HepG2 (cell line): ENCODE data around the gene FADD. TPM values are rescaled to one million over a fixed set of nuclear protein-coding genes. Genes with fewer than 3 reads are reported as not detected.
A peak's percentile ranks its signal among the peaks of the same experiment; 100 is the strongest.

Experiments used
- HDAC2 ChIP-seq: sonication (generic); formaldehyde crosslinking; IDR thresholded peaks from 2 replicates; pipeline ENCODE4 v1.4.0; 2020; ENCODE audit warnings: missing genetic modification reagents
- MIXL1 ChIP-seq: IDR thresholded peaks from 2 replicates; pipeline ENCODE4 v1.6.1; 2016
- PPARG ChIP-seq: conservative IDR thresholded peaks from 2 replicates; pipeline ENCODE4 v1.6.1; 2016; ENCODE audit warnings: missing biosample characterization, missing genetic modification reagents
- RFX5 ChIP-seq: IDR thresholded peaks from 2 replicates; pipeline ENCODE4 v1.6.1; 2011; ENCODE audit warnings: low read depth, low read length, improper control_type of control experiment
- ZNF12 ChIP-seq: sonication (generic); formaldehyde crosslinking; IDR thresholded peaks from 2 replicates; pipeline ENCODE4 v1.5.0; 2020; ENCODE audit warnings: missing genetic modification reagents
- polyA plus RNA-seq, 8 experiments: library from polyadenylated mRNA; depleted of rRNA in 3 of 8; stranded (reverse) in 7 of 8; unstranded in 1 of 8; fragments of >200 nt; fragmentation: Illumina TruSeq in 4 of 8; extraction: Trizol in 4 of 8; gene quantifications; 2 replicates each; pipeline versions ENCODE4 v1.2.1 to v1.2.3, GENCODE V29; 2011 to 2016; ENCODE audit warnings: low read depth in 4 of 8, missing spikeins in 1 of 8, mixed read lengths in 1 of 8; ENCODE audit not compliant: insufficient read depth in 1 of 8
- total RNA-seq, 5 experiments: library from RNA; depleted of rRNA; stranded (reverse); fragments of >200 nt; fragmentation: Illumina TruSeq; extraction: Trizol; gene quantifications; 2 replicates each; pipeline ENCODE4 v1.2.3, GENCODE V29; 2016; ENCODE audit warnings: low read depth in 1 of 5
- TF ChIP-seq, protein P1 (sequence below): sonication (generic); formaldehyde crosslinking; IDR thresholded peaks from 2 replicates; pipeline ENCODE4 v1.4.0; 2020; ENCODE audit warnings: low read depth, missing genetic modification reagents
- TF ChIP-seq, protein P2 (sequence below): sonication (generic); formaldehyde crosslinking; IDR thresholded peaks from 2 replicates; pipeline ENCODE4 v1.5.0; 2020; ENCODE audit warnings: mild to moderate bottlenecking, missing genetic modification reagents
- TF ChIP-seq, protein P3 (sequence below): sonication (generic); formaldehyde crosslinking; IDR thresholded peaks from 2 replicates; pipeline ENCODE4 v1.4.0; 2020; ENCODE audit warnings: mild to moderate bottlenecking, missing genetic modification reagents
- TF ChIP-seq, protein P4 (sequence below): sonication (generic); formaldehyde crosslinking; IDR thresholded peaks from 2 replicates; pipeline ENCODE4 v1.5.1; 2020; ENCODE audit warnings: missing genetic modification reagents, mild to moderate bottlenecking, borderline replicate concordance

Gene FADD
- total and polyA plus RNA-seq, 2 of the 13 experiments (the other 11 are each of a cell fraction or from before 2014, with no cell fraction given), result 14.2 to 22.2 TPM

DNA sequence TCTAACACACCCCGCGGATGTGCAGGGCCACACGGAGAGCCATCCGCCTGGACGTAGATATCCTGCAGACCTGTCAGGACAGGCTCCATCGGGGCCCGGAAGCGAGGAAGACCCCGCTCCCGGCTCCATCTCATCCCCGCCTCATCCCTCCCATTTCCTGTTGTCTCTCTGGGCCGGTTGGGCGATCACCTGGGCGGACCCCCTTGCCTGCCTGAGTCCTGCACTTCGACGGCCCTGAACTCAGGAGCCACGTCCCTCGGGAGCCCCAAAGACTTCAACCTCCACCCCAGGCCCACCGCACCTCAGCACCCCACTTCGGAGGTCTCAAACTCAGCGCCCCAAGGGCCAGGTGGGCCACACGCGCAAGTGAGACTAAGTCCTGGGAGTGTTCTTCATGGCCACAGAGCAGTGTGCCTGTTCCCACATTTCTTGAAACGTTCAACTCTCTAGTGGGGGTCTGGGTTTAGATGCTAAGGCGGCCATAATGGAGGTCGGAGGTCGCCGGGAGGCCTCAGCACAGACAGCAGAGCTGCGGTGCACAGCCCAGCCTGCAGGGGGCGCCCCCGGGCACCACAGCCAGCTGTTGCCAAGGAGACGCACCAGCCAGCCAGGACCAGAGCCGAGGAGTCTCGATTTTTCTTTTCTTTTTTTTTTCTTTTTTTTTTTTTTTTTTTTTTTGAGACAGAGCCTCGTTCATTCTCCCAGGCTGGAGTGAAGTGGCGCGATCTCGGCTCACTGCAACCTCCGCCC, 26.0 kb upstream of the FADD start (continued):
- TF ChIP-seq, protein P1, sequence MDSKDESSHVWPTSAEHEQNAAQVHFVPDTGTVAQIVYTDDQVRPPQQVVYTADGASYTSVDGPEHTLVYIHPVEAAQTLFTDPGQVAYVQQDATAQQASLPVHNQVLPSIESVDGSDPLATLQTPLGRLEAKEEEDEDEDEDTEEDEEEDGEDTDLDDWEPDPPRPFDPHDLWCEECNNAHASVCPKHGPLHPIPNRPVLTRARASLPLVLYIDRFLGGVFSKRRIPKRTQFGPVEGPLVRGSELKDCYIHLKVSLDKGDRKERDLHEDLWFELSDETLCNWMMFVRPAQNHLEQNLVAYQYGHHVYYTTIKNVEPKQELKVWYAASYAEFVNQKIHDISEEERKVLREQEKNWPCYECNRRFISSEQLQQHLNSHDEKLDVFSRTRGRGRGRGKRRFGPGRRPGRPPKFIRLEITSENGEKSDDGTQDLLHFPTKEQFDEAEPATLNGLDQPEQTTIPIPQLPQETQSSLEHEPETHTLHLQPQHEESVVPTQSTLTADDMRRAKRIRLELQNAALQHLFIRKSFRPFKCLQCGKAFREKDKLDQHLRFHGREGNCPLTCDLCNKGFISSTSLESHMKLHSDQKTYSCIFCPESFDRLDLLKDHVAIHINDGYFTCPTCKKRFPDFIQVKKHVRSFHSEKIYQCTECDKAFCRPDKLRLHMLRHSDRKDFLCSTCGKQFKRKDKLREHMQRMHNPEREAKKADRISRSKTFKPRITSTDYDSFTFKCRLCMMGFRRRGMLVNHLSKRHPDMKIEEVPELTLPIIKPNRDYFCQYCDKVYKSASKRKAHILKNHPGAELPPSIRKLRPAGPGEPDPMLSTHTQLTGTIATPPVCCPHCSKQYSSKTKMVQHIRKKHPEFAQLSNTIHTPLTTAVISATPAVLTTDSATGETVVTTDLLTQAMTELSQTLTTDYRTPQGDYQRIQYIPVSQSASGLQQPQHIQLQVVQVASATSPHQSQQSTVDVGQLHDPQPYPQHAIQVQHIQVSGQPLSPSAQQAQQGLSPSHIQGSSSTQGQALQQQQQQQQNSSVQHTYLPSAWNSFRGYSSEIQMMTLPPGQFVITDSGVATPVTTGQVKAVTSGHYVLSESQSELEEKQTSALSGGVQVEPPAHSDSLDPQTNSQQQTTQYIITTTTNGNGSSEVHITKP (CRISPR knock-in tag), result no peak
- no peak for TF ChIP-seq HDAC2 (CRISPR knock-in tag)
- TF ChIP-seq MIXL1, result no peak
- no peak for TF ChIP-seq ZNF12 (CRISPR knock-in tag)
- TF ChIP-seq, protein P2, sequence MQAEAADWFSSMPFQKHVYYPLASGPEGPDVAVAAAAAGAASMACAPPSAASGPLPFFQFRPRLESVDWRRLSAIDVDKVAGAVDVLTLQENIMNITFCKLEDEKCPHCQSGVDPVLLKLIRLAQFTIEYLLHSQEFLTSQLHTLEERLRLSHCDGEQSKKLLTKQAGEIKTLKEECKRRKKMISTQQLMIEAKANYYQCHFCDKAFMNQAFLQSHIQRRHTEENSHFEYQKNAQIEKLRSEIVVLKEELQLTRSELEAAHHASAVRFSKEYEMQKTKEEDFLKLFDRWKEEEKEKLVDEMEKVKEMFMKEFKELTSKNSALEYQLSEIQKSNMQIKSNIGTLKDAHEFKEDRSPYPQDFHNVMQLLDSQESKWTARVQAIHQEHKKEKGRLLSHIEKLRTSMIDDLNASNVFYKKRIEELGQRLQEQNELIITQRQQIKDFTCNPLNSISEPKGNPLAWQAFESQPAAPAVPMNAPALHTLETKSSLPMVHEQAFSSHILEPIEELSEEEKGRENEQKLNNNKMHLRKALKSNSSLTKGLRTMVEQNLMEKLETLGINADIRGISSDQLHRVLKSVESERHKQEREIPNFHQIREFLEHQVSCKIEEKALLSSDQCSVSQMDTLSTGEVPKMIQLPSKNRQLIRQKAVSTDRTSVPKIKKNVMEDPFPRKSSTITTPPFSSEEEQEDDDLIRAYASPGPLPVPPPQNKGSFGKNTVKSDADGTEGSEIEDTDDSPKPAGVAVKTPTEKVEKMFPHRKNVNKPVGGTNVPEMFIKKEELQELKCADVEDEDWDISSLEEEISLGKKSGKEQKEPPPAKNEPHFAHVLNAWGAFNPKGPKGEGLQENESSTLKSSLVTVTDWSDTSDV (CRISPR knock-in tag), result no peak
- peak; percentile 67; the same call in 1 of the 2 replicates for TF ChIP-seq PPARG (CRISPR knock-in tag)
- TF ChIP-seq, protein P3, sequence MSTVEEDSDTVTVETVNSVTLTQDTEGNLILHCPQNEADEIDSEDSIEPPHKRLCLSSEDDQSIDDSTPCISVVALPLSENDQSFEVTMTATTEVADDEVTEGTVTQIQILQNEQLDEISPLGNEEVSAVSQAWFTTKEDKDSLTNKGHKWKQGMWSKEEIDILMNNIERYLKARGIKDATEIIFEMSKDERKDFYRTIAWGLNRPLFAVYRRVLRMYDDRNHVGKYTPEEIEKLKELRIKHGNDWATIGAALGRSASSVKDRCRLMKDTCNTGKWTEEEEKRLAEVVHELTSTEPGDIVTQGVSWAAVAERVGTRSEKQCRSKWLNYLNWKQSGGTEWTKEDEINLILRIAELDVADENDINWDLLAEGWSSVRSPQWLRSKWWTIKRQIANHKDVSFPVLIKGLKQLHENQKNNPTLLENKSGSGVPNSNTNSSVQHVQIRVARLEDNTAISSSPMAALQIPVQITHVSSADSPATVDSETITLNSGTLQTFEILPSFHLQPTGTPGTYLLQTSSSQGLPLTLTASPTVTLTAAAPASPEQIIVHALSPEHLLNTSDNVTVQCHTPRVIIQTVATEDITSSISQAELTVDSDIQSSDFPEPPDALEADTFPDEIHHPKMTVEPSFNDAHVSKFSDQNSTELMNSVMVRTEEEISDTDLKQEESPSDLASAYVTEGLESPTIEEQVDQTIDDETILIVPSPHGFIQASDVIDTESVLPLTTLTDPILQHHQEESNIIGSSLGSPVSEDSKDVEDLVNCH (CRISPR knock-in tag), result no peak
- TF ChIP-seq, protein P4, sequence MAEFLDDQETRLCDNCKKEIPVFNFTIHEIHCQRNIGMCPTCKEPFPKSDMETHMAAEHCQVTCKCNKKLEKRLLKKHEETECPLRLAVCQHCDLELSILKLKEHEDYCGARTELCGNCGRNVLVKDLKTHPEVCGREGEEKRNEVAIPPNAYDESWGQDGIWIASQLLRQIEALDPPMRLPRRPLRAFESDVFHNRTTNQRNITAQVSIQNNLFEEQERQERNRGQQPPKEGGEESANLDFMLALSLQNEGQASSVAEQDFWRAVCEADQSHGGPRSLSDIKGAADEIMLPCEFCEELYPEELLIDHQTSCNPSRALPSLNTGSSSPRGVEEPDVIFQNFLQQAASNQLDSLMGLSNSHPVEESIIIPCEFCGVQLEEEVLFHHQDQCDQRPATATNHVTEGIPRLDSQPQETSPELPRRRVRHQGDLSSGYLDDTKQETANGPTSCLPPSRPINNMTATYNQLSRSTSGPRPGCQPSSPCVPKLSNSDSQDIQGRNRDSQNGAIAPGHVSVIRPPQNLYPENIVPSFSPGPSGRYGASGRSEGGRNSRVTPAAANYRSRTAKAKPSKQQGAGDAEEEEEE (CRISPR knock-in tag), result no peak
- no peak for TF ChIP-seq RFX5
